Measurements from ENCODE around the gene ZNF557.

ZNF557 gene

GRCh38 chr19:7088999-7089398, 19.5 kb downstream of the ZNF557 start:
- H3K36me3 Mint-ChIP-seq (ENCODE audit: low read depth): peaks cover 90% of the 10 kb centered on the region
- H3K9me3 Mint-ChIP-seq: peaks cover 71% of the 10 kb centered on the region
- no peaks in the 10 kb centered on the region for H3K27me3 Mint-ChIP-seq (ENCODE audit: low read depth)
- H3K4me1 Mint-ChIP-seq: no peaks in the 10 kb centered on the region
- TF ChIP-seq CTCF (IDR thresholded peaks at IDR 0.05; ENCODE audit: unreplicated experiment in 3 of 3): no peak
- no peak overlapping the region for H3K4me3 Mint-ChIP-seq
- no peak overlapping the region for H3K27ac Mint-ChIP-seq

GRCh38 chr19:7098096-7098495, 28.6 kb downstream of the ZNF557 start:
- H3K27ac Mint-ChIP-seq: peak overlapping the region; percentile 95 to 99 (median 95)
- H3K27me3 Mint-ChIP-seq (ENCODE audit: low read depth): no peaks in the 10 kb centered on the region
- peaks cover 37% of the 10 kb centered on the region for H3K36me3 Mint-ChIP-seq (ENCODE audit: low read depth)
- peaks cover 36% of the 10 kb centered on the region for H3K9me3 Mint-ChIP-seq
- peaks cover 4% of the 10 kb centered on the region for H3K4me1 Mint-ChIP-seq
- H3K4me3 Mint-ChIP-seq: peak overlapping the region; percentile 85 to 92 (median 91)
- TF ChIP-seq CTCF (IDR thresholded peaks at IDR 0.05; ENCODE audit: unreplicated experiment in 3 of 3): no peak

GRCh38 chr19:7098701-7099596, 29.4 kb downstream of the ZNF557 start:
- Mint-ChIP-seq H3K36me3 (ENCODE audit: low read depth) (peaks cover 32% of the 10 kb centered on the region), H3K27me3 (ENCODE audit: low read depth) (no peaks in the 10 kb centered on the region), H3K4me3 (peak overlapping the region; percentile 85 to 92 (median 91)), H3K9me3 (peaks cover 32% of the 10 kb centered on the region), H3K4me1 (peaks cover 4% of the 10 kb centered on the region), H3K27ac (peak overlapping the region; percentile 95 to 99 (median 95))
- TF ChIP-seq CTCF (IDR thresholded peaks at IDR 0.05; ENCODE audit: unreplicated experiment in 3 of 3): no peak

GRCh38 chr19:7099597-7099921, 30.1 kb downstream of the ZNF557 start:
- Mint-ChIP-seq H3K27me3 (ENCODE audit: low read depth) (no peaks in the 10 kb centered on the region), H3K4me3 (peak overlapping the region; percentile 85 to 92 (median 91)), H3K27ac (peak overlapping the region; percentile 95 to 99 (median 95)), H3K36me3 (ENCODE audit: low read depth) (peaks cover 30% of the 10 kb centered on the region), H3K4me1 (peaks cover 4% of the 10 kb centered on the region), H3K9me3 (peaks cover 30% of the 10 kb centered on the region)
- no peak for TF ChIP-seq CTCF (IDR thresholded peaks at IDR 0.05; ENCODE audit: unreplicated experiment in 3 of 3)

- H3K4me1 Mint-ChIP-seq: peaks cover 4% of the 10 kb centered on the region
- peak overlapping the region; percentile 59 to 73 (median 72) for H3K4me3 Mint-ChIP-seq
- no peaks in the 10 kb centered on the region for H3K27me3 Mint-ChIP-seq (ENCODE audit: low read depth)
- H3K27ac Mint-ChIP-seq: peak overlapping the region in 2 of 3 experiments; percentile 47 to 66
- TF ChIP-seq CTCF (IDR thresholded peaks at IDR 0.05; ENCODE audit: unreplicated experiment in 3 of 3): no peak
- H3K9me3 Mint-ChIP-seq: peaks cover 12% of the 10 kb centered on the region
- H3K36me3 Mint-ChIP-seq (ENCODE audit: low read depth): peaks cover 10% of the 10 kb centered on the region
These were observed 32.2 kb downstream of the ZNF557 start for GRCh38 chr19:7101498-7102253.

Data from nephron (organoid).